Breast epithelium (tissue), 3 donors: ENCODE measurements around the gene PLOD2.

Experiments
- CTCF ChIP-seq, 3 donors: fragments of 450-650 bp; IDR thresholded peaks; one replicate each; pipeline ENCODE4 v1.5.1; 2016 to 2017; ENCODE audit warnings: antibody characterized with exemption in 3 of 3, mild to moderate bottlenecking in 3 of 3, moderate library complexity in 3 of 3
- POLR2A ChIP-seq: fragments of 450-650 bp; IDR thresholded peaks from one replicate; pipeline ENCODE4 v1.6.1; 2016; ENCODE audit warnings: antibody characterized with exemption, mild to moderate bottlenecking, moderate library complexity
- POLR2AphosphoS5 ChIP-seq, 3 donors: sonication (generic); formaldehyde crosslinking; IDR thresholded peaks; one replicate each; pipeline ENCODE4 v1.6.1; 2017; ENCODE audit warnings: antibody characterized with exemption in 3 of 3

- TF ChIP-seq POLR2A (no peak), CTCF (IDR thresholded peaks at IDR 0.05) (no peak), POLR2AphosphoS5 (IDR thresholded peaks at IDR 0.05) (no peak)
These were observed 69.6 kb downstream of the PLOD2 start for GRCh38 chr3:146091397-146091796.
